Measurements from ENCODE around the gene SLCO4A1. TPM values are rescaled to one million over a fixed set of nuclear protein-coding genes. Genes with fewer than 3 reads are reported as not detected.
A peak's percentile ranks its signal among the peaks of the same experiment; 100 is the strongest.

Gene SLCO4A1
- total and polyA plus RNA-seq, 9 of the 15 experiments (the other 6 are each of a cell fraction or from before 2014, with no cell fraction given), result 1.6 to 21.9 (median 12.8) TPM

DNA sequence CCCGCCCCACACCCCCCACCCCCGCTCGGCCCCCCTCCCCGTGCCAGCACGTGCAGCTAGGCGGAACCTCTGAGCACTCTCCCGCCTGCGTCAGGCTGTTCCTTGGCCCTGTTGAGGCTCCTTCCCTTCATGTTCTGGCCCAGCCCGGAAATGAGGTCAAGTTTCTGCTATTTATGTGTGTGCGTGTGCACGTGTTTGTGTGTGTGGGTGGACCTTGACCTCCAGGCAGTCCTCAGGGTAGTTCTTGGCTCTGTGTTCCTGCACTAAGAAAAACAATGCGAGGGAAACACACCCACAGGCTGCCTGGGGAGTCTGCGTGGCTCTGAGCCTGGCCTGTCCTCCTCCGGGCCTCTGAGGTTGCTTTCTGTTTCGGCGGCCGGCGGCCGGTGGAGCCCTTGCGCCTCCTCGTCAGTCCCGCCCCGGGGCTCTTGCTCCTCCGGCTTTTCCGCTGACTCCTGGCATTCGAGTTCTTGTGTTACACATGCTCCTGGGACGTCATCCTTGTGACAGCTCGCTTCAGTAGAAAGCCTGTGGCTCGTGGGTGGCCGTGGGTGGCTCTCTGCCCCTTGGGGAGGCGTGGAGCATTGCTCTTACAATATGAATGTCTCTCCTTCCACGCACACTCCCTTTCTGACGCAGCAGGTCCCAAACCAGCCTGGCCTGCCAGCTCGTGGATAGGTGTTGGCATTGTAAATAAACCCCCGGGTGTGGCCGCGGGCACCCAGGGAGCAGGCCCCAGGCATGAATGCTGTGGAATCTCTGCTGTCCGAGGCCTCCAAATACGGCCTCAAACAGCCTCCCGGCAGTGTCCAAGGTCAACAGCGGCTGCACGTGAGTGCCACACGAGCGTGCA, 10.0 kb downstream of the SLCO4A1 start (continued):
- TF ChIP-seq, protein P1, sequence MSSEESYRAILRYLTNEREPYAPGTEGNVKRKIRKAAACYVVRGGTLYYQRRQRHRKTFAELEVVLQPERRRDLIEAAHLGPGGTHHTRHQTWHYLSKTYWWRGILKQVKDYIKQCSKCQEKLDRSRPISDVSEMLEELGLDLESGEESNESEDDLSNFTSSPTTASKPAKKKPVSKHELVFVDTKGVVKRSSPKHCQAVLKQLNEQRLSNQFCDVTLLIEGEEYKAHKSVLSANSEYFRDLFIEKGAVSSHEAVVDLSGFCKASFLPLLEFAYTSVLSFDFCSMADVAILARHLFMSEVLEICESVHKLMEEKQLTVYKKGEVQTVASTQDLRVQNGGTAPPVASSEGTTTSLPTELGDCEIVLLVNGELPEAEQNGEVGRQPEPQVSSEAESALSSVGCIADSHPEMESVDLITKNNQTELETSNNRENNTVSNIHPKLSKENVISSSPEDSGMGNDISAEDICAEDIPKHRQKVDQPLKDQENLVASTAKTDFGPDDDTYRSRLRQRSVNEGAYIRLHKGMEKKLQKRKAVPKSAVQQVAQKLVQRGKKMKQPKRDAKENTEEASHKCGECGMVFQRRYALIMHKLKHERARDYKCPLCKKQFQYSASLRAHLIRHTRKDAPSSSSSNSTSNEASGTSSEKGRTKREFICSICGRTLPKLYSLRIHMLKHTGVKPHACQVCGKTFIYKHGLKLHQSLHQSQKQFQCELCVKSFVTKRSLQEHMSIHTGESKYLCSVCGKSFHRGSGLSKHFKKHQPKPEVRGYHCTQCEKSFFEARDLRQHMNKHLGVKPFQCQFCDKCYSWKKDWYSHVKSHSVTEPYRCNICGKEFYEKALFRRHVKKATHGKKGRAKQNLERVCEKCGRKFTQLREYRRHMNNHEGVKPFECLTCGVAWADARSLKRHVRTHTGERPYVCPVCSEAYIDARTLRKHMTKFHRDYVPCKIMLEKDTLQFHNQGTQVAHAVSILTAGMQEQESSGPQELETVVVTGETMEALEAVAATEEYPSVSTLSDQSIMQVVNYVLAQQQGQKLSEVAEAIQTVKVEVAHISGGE (CRISPR knock-in tag; IDR thresholded peaks at IDR 0.05), result peak in 1 of 3 experiments; percentile 64; a peak in 2 of 6 replicates
- no peak for TF ChIP-seq EZH2 (IDR thresholded peaks at IDR 0.05; ENCODE audit: borderline replicate concordance, low read depth, low read length)
- TF ChIP-seq RHOXF2B (CRISPR knock-in tag; conservative IDR thresholded peaks at IDR 0.05), result no peak
- TF ChIP-seq, protein P2, sequence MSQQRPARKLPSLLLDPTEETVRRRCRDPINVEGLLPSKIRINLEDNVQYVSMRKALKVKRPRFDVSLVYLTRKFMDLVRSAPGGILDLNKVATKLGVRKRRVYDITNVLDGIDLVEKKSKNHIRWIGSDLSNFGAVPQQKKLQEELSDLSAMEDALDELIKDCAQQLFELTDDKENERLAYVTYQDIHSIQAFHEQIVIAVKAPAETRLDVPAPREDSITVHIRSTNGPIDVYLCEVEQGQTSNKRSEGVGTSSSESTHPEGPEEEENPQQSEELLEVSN (IDR thresholded peaks at IDR 0.05; ENCODE audit: borderline replicate concordance in 1 of 2, extremely low read depth in 1 of 2, insufficient read depth in 1 of 2, insufficient read length in 1 of 2, low read depth in 1 of 2, low read length in 1 of 2, poor library complexity in 1 of 2, severe bottlenecking in 1 of 2), result peak; percentile 64 to 96
- TF ChIP-seq TAF7 (tag; IDR thresholded peaks at IDR 0.05), result no peak
- no peak for TF ChIP-seq IRF2 (CRISPR knock-in tag; IDR thresholded peaks at IDR 0.05)
- no peak for TF ChIP-seq RBM25 (IDR thresholded peaks at IDR 0.05; ENCODE audit: low read depth, low read length, severe bottlenecking)
- TF ChIP-seq ZNF12 (CRISPR knock-in tag; IDR thresholded peaks at IDR 0.05), result no peak
- TF ChIP-seq NFXL1 (CRISPR knock-in tag; IDR thresholded peaks at IDR 0.05), result no peak
- TF ChIP-seq KDM5B (IDR thresholded peaks at IDR 0.05; ENCODE audit: insufficient replicate concordance, low read depth, low read length), result peak; percentile 35
- TF ChIP-seq, protein P3, sequence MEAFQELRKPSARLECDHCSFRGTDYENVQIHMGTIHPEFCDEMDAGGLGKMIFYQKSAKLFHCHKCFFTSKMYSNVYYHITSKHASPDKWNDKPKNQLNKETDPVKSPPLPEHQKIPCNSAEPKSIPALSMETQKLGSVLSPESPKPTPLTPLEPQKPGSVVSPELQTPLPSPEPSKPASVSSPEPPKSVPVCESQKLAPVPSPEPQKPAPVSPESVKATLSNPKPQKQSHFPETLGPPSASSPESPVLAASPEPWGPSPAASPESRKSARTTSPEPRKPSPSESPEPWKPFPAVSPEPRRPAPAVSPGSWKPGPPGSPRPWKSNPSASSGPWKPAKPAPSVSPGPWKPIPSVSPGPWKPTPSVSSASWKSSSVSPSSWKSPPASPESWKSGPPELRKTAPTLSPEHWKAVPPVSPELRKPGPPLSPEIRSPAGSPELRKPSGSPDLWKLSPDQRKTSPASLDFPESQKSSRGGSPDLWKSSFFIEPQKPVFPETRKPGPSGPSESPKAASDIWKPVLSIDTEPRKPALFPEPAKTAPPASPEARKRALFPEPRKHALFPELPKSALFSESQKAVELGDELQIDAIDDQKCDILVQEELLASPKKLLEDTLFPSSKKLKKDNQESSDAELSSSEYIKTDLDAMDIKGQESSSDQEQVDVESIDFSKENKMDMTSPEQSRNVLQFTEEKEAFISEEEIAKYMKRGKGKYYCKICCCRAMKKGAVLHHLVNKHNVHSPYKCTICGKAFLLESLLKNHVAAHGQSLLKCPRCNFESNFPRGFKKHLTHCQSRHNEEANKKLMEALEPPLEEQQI (IDR thresholded peaks at IDR 0.05), result no peak
- peak; percentile 98 for TF ChIP-seq EGR1 (conservative IDR thresholded peaks at IDR 0.05)
- TF ChIP-seq, protein P4, sequence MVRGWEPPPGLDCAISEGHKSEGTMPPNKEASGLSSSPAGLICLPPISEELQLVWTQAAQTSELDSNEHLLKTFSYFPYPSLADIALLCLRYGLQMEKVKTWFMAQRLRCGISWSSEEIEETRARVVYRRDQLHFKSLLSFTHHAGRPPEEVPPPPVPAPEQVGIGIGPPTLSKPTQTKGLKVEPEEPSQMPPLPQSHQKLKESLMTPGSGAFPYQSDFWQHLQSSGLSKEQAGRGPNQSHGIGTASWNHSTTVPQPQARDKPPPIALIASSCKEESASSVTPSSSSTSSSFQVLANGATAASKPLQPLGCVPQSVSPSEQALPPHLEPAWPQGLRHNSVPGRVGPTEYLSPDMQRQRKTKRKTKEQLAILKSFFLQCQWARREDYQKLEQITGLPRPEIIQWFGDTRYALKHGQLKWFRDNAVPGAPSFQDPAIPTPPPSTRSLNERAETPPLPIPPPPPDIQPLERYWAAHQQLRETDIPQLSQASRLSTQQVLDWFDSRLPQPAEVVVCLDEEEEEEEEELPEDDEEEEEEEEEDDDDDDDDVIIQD (CRISPR knock-in tag; IDR thresholded peaks at IDR 0.05), result no peak
- TF ChIP-seq KLF6 (CRISPR knock-in tag; IDR thresholded peaks at IDR 0.05; ENCODE audit: borderline replicate concordance), result no peak
- no peak for TF ChIP-seq ZNF133 (CRISPR knock-in tag; IDR thresholded peaks at IDR 0.05)
- TF ChIP-seq ZNF324 (CRISPR knock-in tag; IDR thresholded peaks at IDR 0.05), result no peak

Data from K562 (cell line).